Stimulated activated CD4-positive, alpha-beta T cell treated with anti-CD3 and anti-CD28 coated beads, TNF-alpha, amount 100 ng/mL, for 1 hour (primary cell): ENCODE data around the gene SLC38A7.
"Not testable (repeated sequence)": the region's sequence is repeated elsewhere in the genome, so short reads cannot be mapped to it uniquely, and the experiment has no call there.

Source experiments
- DNase-seq, 3 donors: peaks; one replicate each; pipeline ENCODE4 v3.0.0-alpha.2; 2020; ENCODE audit warnings: low read depth in 3 of 3, low spot score in 1 of 3

The SLC38A7 gene

GRCh38 chr16:58684354-58685083 lies at the start of gene SLC38A7:
Gene SLC38A7 (minus strand): TSS chr16:58684770. CDS start chr16:58680126, 4,644 bp downstream.
- peak; percentile 16 to 60 (median 27) for DNase-seq

GRCh38 chr16:58733671-58734458 lies 49.3 kb upstream of the SLC38A7 start, which contains the start of gene GOT2:
Gene GOT2 (minus strand): TSS chr16:58734316. CDS start chr16:58734228, 88 bp downstream.
- DNase-seq = peak; percentile 23 to 76 (median 62)

DNA sequence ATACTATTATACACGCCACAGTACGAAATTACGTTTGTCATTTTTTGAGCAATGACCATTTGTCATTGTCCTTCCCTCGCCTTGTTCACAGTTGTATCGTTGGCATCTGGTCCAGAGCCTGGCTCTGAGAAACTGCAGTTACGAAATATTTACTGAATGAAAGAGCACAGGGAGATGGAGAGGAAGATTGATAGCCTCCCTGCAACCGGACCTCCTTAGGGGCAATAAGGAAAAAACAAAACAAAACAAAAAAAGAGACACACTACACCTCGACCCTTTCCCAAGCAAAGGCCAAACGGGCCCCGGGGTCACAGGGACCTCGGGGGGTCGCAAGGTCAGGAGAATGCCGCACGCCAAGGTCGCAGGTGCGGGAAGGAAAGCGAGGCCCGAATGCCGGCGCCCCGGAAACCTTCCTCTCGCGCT lies 48.7 kb upstream of the SLC38A7 start:
- no peak for DNase-seq

- DNase-seq = no peak
These were observed 48.1 kb upstream of the SLC38A7 start for GRCh38 chr16:58732545-58733247.

- no peak for DNase-seq
These were observed 46.3 kb upstream of the SLC38A7 start for GRCh38 chr16:58730724-58731370.

GRCh38 chr16:58727796-58728568 lies 43.4 kb upstream of the SLC38A7 start:
- no peak for DNase-seq

DNA sequence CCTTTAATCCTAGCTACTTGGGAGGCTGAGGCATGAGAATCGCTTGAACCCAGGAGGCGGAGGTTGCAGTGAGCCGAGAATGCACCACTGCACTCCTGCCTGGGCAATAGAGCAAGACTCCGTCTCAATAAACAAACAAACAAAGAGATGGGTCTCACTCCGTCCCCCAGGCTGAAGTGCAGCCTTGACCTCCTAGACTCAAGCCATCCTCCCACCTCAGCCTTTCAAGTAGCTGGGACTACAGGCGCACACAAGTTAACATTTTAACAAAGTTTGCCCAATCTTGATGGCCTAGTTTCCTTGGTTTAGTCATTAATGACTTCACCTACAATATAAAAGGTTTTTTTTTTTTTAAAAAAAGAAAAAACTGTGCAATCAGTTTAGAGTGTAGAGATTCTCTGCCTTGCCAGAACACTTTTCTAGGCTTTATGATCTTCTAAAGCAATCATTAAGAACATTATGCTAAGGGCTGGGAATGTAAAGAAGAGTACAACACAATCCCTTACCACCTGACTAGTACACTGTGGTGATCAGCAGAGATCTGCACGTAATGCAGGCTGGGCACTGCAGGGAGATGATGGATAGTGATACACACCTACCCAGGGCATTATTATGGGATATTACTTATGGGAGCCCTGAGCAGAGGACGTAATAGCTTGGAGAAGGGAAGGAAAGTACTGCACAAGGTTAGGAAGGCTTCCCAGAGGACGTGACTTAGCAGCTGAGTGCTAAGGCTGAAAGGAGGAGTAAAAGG lies 42.6 kb upstream of the SLC38A7 start:
- DNase-seq = no peak

GRCh38 chr16:58723109-58723508 lies 38.5 kb upstream of the SLC38A7 start:
- no peak for DNase-seq

- DNase-seq = no peak
These were observed 33.4 kb upstream of the SLC38A7 start for GRCh38 chr16:58717994-58718393.

GRCh38 chr16:58716468-58716867 lies 31.9 kb upstream of the SLC38A7 start:
- DNase-seq = no peak

- DNase-seq = no peak
These were observed 29.2 kb upstream of the SLC38A7 start for GRCh38 chr16:58713742-58714141.

GRCh38 chr16:58709333-58709732 lies 24.8 kb upstream of the SLC38A7 start:
- DNase-seq = no peak

DNA sequence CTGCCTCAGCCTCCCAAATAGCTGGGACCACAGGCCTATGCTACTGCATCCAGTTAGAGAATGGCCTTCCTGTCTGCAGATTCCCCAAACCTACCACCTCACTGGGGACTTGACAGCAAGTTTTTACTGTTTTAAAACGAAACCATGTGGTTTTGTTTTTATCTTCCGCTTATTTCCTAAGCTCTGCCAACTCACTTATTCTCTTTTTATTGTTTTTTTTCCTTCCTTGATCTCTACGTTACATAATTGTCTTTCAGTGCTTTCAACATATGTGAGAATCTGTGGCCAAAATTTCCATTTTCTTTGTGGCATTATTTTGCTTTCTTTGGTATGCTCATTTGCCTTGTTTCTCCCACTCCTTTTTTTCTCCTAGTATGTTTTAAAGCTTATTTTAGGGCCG lies 14.6 kb upstream of the SLC38A7 start:
- no peak for DNase-seq

DNA sequence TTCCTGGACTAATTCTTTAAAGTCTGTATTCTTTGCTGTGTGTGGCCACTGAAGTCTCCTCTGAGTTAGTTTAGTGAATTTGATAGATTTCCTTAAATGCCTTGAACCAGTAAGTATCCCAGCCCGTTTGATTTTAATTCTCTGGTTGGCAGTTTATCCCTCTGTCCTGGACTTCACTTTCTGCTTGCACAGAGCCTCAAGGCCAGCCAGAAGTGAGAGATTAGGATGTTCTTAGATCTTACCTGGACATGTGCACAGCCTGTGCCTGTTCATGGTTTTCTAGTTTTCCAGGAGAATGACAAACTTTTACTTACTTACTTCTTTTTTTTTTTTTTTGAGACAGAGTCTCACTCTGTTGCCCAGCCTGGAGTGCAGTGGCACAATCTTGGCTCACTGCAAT lies 10.8 kb upstream of the SLC38A7 start:
- no peak for DNase-seq

DNA sequence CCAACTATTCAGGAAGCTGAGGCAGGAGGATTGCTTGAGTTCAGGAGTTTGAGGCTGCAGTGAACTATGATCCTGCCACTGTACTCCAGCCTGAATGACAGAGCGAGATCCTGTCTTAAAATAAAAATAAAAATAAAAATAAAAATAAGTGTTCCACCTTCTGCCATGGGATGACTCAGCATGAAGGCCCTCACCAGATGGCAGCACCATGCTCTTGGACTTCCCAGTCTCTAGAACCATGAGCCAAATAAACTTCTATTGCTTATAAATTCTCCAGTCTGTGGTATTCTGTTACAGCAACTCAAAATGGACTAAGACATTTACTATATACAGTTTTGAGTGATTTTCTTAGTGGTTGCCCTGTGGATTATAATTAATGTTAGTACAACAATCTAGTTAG lies 7.9 kb upstream of the SLC38A7 start:
- DNase-seq = no peak

GRCh38 chr16:58686985-58687706 lies 2.6 kb upstream of the SLC38A7 start:
- DNase-seq = not testable (repeated sequence)

- DNase-seq = no peak
These were observed 497 bp upstream of the SLC38A7 start for GRCh38 chr16:58685084-58685449.

- DNase-seq = no peak
These were observed 593 bp downstream of the SLC38A7 start for GRCh38 chr16:58684001-58684353.

GRCh38 chr16:58679763-58680162 lies 4.8 kb downstream of the SLC38A7 start:
- DNase-seq = no peak
